ENCODE results near the gene NALCN. TPM values are rescaled to one million over a fixed set of nuclear protein-coding genes. Genes with fewer than 3 reads are reported as not detected.
A peak's percentile ranks its signal among the peaks of the same experiment; 100 is the strongest.

NALCN gene
- total and polyA plus RNA-seq, 4 donors: 0.09 to 0.92 (median 0.18) TPM

GRCh38 chr13:101155920-101156319, 260.4 kb downstream of the NALCN start:
- H3K9me3 ChIP-seq (ENCODE audit: control insufficient read depth in 4 of 4, low read length in 3 of 4): no peaks in the 10 kb centered on the region
- no peak for DNase-seq (ENCODE audit: low spot score)
- no peak overlapping the region for H3K9ac ChIP-seq (ENCODE audit: low read depth in 1 of 2, low read length in 2 of 2)
- 41% methylated on average over 2 of the region's 2 CpGs for WGBS
- no peak overlapping the region for H3K27ac ChIP-seq (ENCODE audit: low read depth in 1 of 2, low read length in 2 of 2)
- no peak overlapping the region for H3K4me3 ChIP-seq (ENCODE audit: low read depth in 1 of 3, low read length in 3 of 3)
- peak; percentile 14 for TF ChIP-seq CTCF (IDR thresholded peaks at IDR 0.05; ENCODE audit: low read depth, low read length, missing input control)
- TF ChIP-seq RAD21 (IDR thresholded peaks at IDR 0.05): no peak
- no peaks in the 10 kb centered on the region for H3K4me1 ChIP-seq (ENCODE audit: control insufficient read depth in 4 of 4, insufficient read depth in 4 of 4, low read length in 3 of 4)
- H3K36me3 ChIP-seq (ENCODE audit: control insufficient read depth in 4 of 4, insufficient read depth in 3 of 4, low read depth in 1 of 4, low read length in 3 of 4): no peaks in the 10 kb centered on the region
- H3K27me3 ChIP-seq (ENCODE audit: control insufficient read depth in 4 of 4, insufficient read depth in 4 of 4, low read length in 3 of 4): peaks cover 0 to 2% (median 0%) of the 10 kb centered on the region in 4 donors

- Histone ChIP-seq H3K4me3 (ENCODE audit: low read depth in 1 of 3, low read length in 3 of 3) (no peak overlapping the region), H3K27ac (ENCODE audit: low read depth in 1 of 2, low read length in 2 of 2) (no peak overlapping the region), H3K27me3 (ENCODE audit: control insufficient read depth in 4 of 4, insufficient read depth in 4 of 4, low read length in 3 of 4) (peaks cover 0 to 5% (median 0%) of the 10 kb centered on the region in 4 donors), H3K9ac (ENCODE audit: low read depth in 1 of 2, low read length in 2 of 2) (no peak overlapping the region), H3K4me1 (ENCODE audit: control insufficient read depth in 4 of 4, insufficient read depth in 4 of 4, low read length in 3 of 4) (no peaks in the 10 kb centered on the region), H3K9me3 (ENCODE audit: control insufficient read depth in 4 of 4, low read length in 3 of 4) (no peaks in the 10 kb centered on the region), H3K36me3 (ENCODE audit: control insufficient read depth in 4 of 4, insufficient read depth in 3 of 4, low read depth in 1 of 4, low read length in 3 of 4) (no peaks in the 10 kb centered on the region)
- WGBS: 52% methylated on average over 3 of the region's 3 CpGs
- TF ChIP-seq RAD21 (IDR thresholded peaks at IDR 0.05): no peak
- TF ChIP-seq SP1 (IDR thresholded peaks at IDR 0.05): no peak
- no peak for TF ChIP-seq HNF4G (IDR thresholded peaks at IDR 0.05)
- no peak for TF ChIP-seq NR2F2 (IDR thresholded peaks at IDR 0.05)
- TF ChIP-seq HNF4A (conservative IDR thresholded peaks at IDR 0.05): no peak
- TF ChIP-seq FOXA2 (IDR thresholded peaks at IDR 0.05): no peak
- no peak for TF ChIP-seq YY1 (IDR thresholded peaks at IDR 0.05)
- TF ChIP-seq GABPA (IDR thresholded peaks at IDR 0.05 in 1 of 2, conservative IDR thresholded peaks at IDR 0.05 in 1 of 2): no peak
- no peak for TF ChIP-seq CTCF (IDR thresholded peaks at IDR 0.05; ENCODE audit: low read depth, low read length, missing input control)
- no peak for TF ChIP-seq MAX (IDR thresholded peaks at IDR 0.05)
- no peak for TF ChIP-seq RXRA (IDR thresholded peaks at IDR 0.05)
- TF ChIP-seq FOXA1 (IDR thresholded peaks at IDR 0.05): no peak
- TF ChIP-seq ATF3 (IDR thresholded peaks at IDR 0.05): no peak
- TF ChIP-seq REST (IDR thresholded peaks at IDR 0.05): no peak
- no peak for TF ChIP-seq EGR1 (IDR thresholded peaks at IDR 0.05; ENCODE audit: low read depth in 2 of 2)
- no peak for DNase-seq (ENCODE audit: low spot score)
Measured at GRCh38 chr13:101152184-101152583, 264.1 kb downstream of the NALCN start.

Measured in liver (tissue), 9 donors.